ENCODE data around the gene NFAM1. TPM values are rescaled to one million over a fixed set of nuclear protein-coding genes. Genes with fewer than 3 reads are reported as not detected.
A peak's percentile ranks its signal among the peaks of the same experiment; 100 is the strongest.

NFAM1 gene
- total and polyA plus RNA-seq, 11 donors: 0.33 to 13.5 (median 1.2) TPM

DNA sequence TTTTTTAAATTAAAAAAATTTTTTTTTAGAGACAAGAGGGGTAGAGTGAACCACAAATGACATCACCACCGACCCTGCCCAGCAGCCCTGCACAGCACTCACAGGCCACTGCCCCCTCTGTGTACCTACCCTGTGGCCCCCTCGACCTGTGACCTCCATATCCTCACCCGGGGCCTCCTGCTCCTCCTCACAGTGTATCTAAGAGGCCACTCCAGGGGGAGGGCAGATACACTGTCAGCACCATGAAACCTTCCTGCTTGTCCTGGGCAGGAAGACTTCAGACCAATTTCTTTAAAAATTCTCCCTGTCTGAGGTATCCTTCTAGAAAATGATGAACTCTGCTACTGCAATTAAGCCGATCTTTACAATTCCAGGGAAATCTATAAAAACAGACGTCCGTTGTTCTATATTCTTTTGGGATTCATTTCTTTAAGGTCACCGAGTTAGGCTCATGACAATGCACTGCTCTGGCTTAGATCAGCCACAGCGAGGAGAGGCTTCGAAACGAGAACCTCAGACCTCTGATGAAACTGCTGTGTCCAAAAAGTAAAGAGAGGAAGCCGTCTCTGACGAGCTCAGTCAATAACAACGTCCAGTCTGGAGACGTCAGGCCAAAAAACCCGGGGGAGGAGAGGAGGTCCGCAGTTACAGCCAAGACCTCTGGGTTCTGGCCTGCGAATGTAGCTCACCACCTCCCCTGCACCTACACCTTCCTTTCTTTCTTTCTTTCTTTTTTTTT lies 17.5 kb downstream of the NFAM1 start:
- TF ChIP-seq, protein P1, sequence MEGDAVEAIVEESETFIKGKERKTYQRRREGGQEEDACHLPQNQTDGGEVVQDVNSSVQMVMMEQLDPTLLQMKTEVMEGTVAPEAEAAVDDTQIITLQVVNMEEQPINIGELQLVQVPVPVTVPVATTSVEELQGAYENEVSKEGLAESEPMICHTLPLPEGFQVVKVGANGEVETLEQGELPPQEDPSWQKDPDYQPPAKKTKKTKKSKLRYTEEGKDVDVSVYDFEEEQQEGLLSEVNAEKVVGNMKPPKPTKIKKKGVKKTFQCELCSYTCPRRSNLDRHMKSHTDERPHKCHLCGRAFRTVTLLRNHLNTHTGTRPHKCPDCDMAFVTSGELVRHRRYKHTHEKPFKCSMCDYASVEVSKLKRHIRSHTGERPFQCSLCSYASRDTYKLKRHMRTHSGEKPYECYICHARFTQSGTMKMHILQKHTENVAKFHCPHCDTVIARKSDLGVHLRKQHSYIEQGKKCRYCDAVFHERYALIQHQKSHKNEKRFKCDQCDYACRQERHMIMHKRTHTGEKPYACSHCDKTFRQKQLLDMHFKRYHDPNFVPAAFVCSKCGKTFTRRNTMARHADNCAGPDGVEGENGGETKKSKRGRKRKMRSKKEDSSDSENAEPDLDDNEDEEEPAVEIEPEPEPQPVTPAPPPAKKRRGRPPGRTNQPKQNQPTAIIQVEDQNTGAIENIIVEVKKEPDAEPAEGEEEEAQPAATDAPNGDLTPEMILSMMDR (IDR thresholded peaks at IDR 0.05): no peak
- no peak for TF ChIP-seq POLR2A (IDR thresholded peaks at IDR 0.05)
- peak overlapping the region in 1 of 12 donors; percentile 30 for H3K27ac ChIP-seq
- H3K36me3 ChIP-seq: peaks cover 0 to 7% (median 0%) of the 10 kb centered on the region in 9 donors
- intact Hi-C loops (cut with DNase I): loop anchor here in 1 of 10 donors (10.0 kb wide), 1 partner anchor 100 kb away; no protein-coding TSS in a partner anchor
- H3K27me3 ChIP-seq: no peaks in the 10 kb centered on the region
- H3K4me1 ChIP-seq: peaks cover 0 to 14% (median 0%) of the 10 kb centered on the region in 12 donors
- WGBS, 4 donors: 63 to 67% (median 67%) methylated on average over 17 of the region's 17 CpGs
- ATAC-seq: no peak
- H3K4me3 ChIP-seq: no peak overlapping the region
- no peak for DNase-seq
- H3K9me3 ChIP-seq: no peaks in the 10 kb centered on the region

DNA sequence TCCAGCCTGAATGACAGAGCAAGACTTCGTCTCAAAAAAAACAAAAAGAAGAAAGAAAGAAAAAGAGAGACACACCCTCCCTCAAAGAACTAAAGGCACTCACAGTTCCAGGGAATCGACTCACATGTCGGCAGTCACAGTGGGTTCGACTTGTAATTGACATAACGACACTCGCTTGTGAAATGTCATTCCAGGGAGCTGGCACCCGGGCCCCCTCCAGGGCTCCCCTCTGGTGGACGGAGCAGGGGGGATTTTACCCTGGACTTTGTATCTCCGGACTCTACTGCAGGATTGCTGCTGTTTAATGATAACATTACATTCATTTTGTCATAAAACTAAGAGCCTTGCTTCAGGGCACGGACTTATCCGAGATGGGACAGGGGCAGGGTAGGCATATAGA lies 18.2 kb downstream of the NFAM1 start:
- no peaks in the 10 kb centered on the region for H3K27me3 ChIP-seq
- WGBS, 4 donors: 79 to 86% (median 85%) methylated on average over 11 of the region's 11 CpGs
- H3K4me1 ChIP-seq: peaks cover 0 to 7% (median 0%) of the 10 kb centered on the region in 12 donors
- ATAC-seq (no peak), DNase-seq (no peak)
- TF ChIP-seq, protein P1 (IDR thresholded peaks at IDR 0.05): no peak
- no peak for TF ChIP-seq POLR2A (IDR thresholded peaks at IDR 0.05)
- H3K36me3 ChIP-seq: peaks cover 0 to 14% (median 0%) of the 10 kb centered on the region in 9 donors
- H3K4me3 ChIP-seq: no peak overlapping the region
- no peak overlapping the region for H3K27ac ChIP-seq
- intact Hi-C loops (cut with DNase I): loop anchor here in 1 of 10 donors (10.0 kb wide), 1 partner anchor 99 kb away; no protein-coding TSS in a partner anchor
- H3K9me3 ChIP-seq: no peaks in the 10 kb centered on the region

DNA sequence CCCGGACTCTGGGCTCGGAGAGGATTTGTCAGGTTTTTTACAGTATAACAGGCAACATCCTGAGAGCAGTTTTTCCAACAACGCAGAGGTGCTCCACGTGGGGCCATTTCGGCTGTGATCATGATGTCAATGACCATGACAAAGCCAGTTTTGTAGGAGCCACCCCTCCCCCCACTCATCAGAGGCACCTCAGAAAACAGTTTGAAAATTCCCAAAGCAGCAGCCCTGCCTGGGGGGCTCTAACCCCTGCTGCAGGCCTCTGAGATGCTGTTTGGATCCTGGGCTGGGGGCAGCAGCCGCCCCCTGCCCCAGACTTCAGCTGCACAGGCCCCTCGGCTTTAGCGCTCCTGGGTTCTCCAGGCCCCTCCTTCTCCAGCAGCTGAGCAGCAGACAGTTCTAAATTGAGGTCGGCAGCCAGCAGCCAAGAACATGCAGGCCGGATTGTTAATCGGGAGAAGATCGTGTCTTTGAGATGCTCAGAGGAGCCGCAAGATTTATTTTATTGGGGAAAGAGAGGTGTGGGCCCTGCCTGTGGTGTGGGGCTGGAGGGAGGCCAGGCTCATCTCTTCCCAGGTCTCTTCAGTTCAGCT lies 19.4 kb downstream of the NFAM1 start:
- Histone ChIP-seq H3K9me3 (no peaks in the 10 kb centered on the region), H3K36me3 (peaks cover 0 to 15% (median 0%) of the 10 kb centered on the region in 9 donors), H3K27ac (peak overlapping the region in 1 of 12 donors; percentile 52), H3K27me3 (no peaks in the 10 kb centered on the region), H3K4me1 (no peaks in the 10 kb centered on the region), H3K4me3 (no peak overlapping the region)
- intact Hi-C loops (cut with DNase I): loop anchor here in 1 of 10 donors (10.0 kb wide), 1 partner anchor 98 kb away; no protein-coding TSS in a partner anchor
- no peak for ATAC-seq
- 52 to 58% (median 57%) methylated on average over 13 of the region's 13 CpGs for WGBS, 4 donors
- TF ChIP-seq POLR2A (IDR thresholded peaks at IDR 0.05): no peak
- TF ChIP-seq, protein P1 (IDR thresholded peaks at IDR 0.05): no peak
- no peak for DNase-seq

DNA sequence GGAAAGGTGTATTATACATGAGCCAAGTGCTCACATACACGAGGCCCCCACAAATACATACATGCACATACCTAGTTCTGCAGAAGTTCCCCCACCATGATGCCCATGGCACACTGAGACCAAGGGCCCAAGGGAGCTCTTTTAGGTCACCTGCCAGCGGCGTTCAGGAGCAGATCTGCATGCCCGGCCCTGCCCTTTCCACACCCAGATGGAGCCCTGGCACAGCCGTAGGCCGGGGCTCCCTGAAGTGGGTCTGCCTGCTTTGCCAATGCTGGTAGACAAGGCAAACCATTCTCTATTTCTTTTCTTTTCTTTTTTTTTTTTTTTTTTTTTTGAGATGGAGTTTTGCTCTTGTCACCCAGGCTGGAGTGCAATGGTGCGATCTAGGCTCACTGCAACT lies 21.5 kb downstream of the NFAM1 start:
- no peaks in the 10 kb centered on the region for H3K27me3 ChIP-seq
- intact Hi-C loops (cut with DNase I): loop anchor here in 1 of 10 donors (10.0 kb wide), 1 partner anchor 96 kb away; no protein-coding TSS in a partner anchor
- no peak overlapping the region for H3K4me3 ChIP-seq
- DNase-seq (no peak), ATAC-seq (no peak)
- WGBS, 4 donors: 88 to 96% (median 95%) methylated on average over 7 of the region's 7 CpGs
- peaks cover 0 to 15% (median 0%) of the 10 kb centered on the region in 9 donors for H3K36me3 ChIP-seq
- no peaks in the 10 kb centered on the region for H3K4me1 ChIP-seq
- no peak overlapping the region for H3K27ac ChIP-seq
- TF ChIP-seq POLR2A (IDR thresholded peaks at IDR 0.05): no peak
- TF ChIP-seq, protein P1 (IDR thresholded peaks at IDR 0.05): no peak
- H3K9me3 ChIP-seq: no peaks in the 10 kb centered on the region
